Kidney (tissue), 14 donors: ENCODE measurements around the gene JAKMIP1. TPM values are rescaled to one million over a fixed set of nuclear protein-coding genes. Genes with fewer than 3 reads are reported as not detected.

Source experiments
- DNase-seq, 5 donors: peaks; one replicate each; pipeline ENCODE4 v3.0.0-alpha.2; 2013 to 2020
- FAIRE-seq: peaks from 2 replicates; lab custom pipeline; 2012; peaks lifted over from hg19 to GRCh38; lab: Jason Lieb, UNC
- H3K27ac ChIP-seq, 2 donors: one replicate each; pipeline ENCODE4 v1.7.0; 2013; ENCODE audit warnings: low read depth in 2 of 2, low read length in 2 of 2, inconsistent platforms in 1 of 2
- H3K27me3 ChIP-seq: one replicate; pipeline ENCODE4 v1.7.1; 2013; ENCODE audit warnings: low read length, inconsistent platforms; ENCODE audit not compliant: control insufficient read depth, insufficient read depth
- H3K36me3 ChIP-seq, 3 donors: one replicate each; pipeline versions ENCODE4 v1.7.0 to v1.7.1; 2013; ENCODE audit warnings: low read length in 3 of 3, control low read depth in 1 of 3, inconsistent platforms in 1 of 3; ENCODE audit not compliant: insufficient read depth in 3 of 3, control insufficient read depth in 2 of 3
- H3K4me1 ChIP-seq, 3 donors: one replicate each; pipeline versions ENCODE4 v1.7.0 to v1.7.1; 2013; ENCODE audit warnings: low read length in 3 of 3, inconsistent platforms in 1 of 3, low read depth in 1 of 3; ENCODE audit not compliant: control insufficient read depth in 2 of 3, insufficient read depth in 2 of 3
- H3K4me3 ChIP-seq, 3 donors: one replicate each; pipeline versions ENCODE4 v1.7.0 to v1.8.1; 2013; ENCODE audit warnings: low read length in 3 of 3, control low read depth in 1 of 3, inconsistent platforms in 1 of 3
- H3K9ac ChIP-seq, 3 donors: one replicate each; pipeline versions ENCODE4 v1.7.0 to v1.7.1; 2013; ENCODE audit warnings: low read length in 3 of 3, control low read depth in 1 of 3, inconsistent platforms in 1 of 3
- H3K9me3 ChIP-seq, 3 donors: one replicate each; pipeline versions ENCODE4 v1.7.0 to v1.7.1; 2013; ENCODE audit warnings: low read length in 3 of 3, control low read depth in 1 of 3, inconsistent platforms in 1 of 3; ENCODE audit not compliant: control insufficient read depth in 2 of 3, insufficient read depth in 1 of 3
- CTCF ChIP-seq: IDR thresholded peaks from 3 replicates; pipeline ENCODE4 v1.5.1; 2012; ENCODE audit warnings: mild to moderate bottlenecking, moderate library complexity, borderline replicate concordance; ENCODE audit not compliant: insufficient read depth; ENCODE audit errors: extremely low read depth
- intact Hi-C: fragments of 100-400 bp; cut with DNase I; formaldehyde crosslinking; loops from one replicate; pipeline ENCODE4 v1.11.1; 2022
- polyA plus RNA-seq: library from polyadenylated mRNA; stranded (reverse); fragments of 350-450 nt; fragmentation: Illumina TruSeq; extraction: RNeasy Lipid Tissue Mini Kit (QIAGEN cat#74804); gene quantifications from one replicate; pipeline ENCODE4 v1.2.3, GENCODE V29; 2014; ENCODE audit warnings: low read depth, low replicate concordance; ENCODE audit not compliant: insufficient read depth
- total RNA-seq: library from RNA; stranded (reverse); fragmentation: NEBNext Ultra II Directional; extraction: Animal tissue kit (Norgen Biotek cat#: 25700); gene quantifications from one replicate; pipeline ENCODE4 v1.2.1, GENCODE V29; 2021
- donor health status: control.
- donor health status: control.
- donor health status: control.
- donor health status: control.
- donor health status: control.
- donor health status: DM: yes; HTN: yes; CAD: no.
- donor health status: Normal renal cell carcinoma (clear cell type).

JAKMIP1 gene
- total and polyA plus RNA-seq, 2 donors from 2014 or later: 0.69 TPM; not detected in 1

DNA sequence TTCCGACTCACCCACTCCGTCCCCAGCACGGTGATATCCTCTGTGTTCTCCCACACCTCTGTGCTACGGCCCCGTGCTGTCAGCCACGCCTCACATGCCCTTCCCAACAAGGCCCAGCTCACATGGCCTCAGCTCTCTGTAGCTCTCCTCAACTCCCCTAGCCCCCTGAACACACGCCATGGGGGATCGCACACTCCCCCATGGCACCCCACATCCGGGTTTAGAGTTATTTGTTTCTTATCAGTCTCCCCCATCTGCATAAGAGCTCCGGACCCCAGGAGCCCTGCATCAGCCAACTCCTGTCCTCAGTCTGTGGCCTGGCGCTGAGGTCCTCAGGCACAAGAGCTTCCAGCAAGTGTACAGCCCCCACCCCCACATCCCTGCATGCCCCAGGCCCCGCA, 189.1 kb downstream of the JAKMIP1 start:
- DNase-seq (peak in 1 of 5 donors; percentile 27), FAIRE-seq (no peak)
- H3K27me3 ChIP-seq: peaks cover 24% of the 10 kb centered on the region
- H3K4me1 ChIP-seq: no peaks in the 10 kb centered on the region
- no peak overlapping the region for H3K27ac ChIP-seq
- no peaks in the 10 kb centered on the region for H3K36me3 ChIP-seq
- H3K9me3 ChIP-seq: no peaks in the 10 kb centered on the region
- H3K9ac ChIP-seq: no peak overlapping the region
- intact Hi-C loops: no loop called here
- no peak overlapping the region for H3K4me3 ChIP-seq
- no peak for TF ChIP-seq CTCF

GRCh38 chr4:6010789-6011188, 189.6 kb downstream of the JAKMIP1 start:
- Histone ChIP-seq H3K4me3 (no peak overlapping the region), H3K27ac (no peak overlapping the region), H3K4me1 (no peaks in the 10 kb centered on the region), H3K9me3 (no peaks in the 10 kb centered on the region), H3K9ac (no peak overlapping the region), H3K36me3 (no peaks in the 10 kb centered on the region), H3K27me3 (peaks cover 24% of the 10 kb centered on the region)
- intact Hi-C loops: no loop called here
- FAIRE-seq (no peak), DNase-seq (no peak)
- TF ChIP-seq CTCF: no peak

DNA sequence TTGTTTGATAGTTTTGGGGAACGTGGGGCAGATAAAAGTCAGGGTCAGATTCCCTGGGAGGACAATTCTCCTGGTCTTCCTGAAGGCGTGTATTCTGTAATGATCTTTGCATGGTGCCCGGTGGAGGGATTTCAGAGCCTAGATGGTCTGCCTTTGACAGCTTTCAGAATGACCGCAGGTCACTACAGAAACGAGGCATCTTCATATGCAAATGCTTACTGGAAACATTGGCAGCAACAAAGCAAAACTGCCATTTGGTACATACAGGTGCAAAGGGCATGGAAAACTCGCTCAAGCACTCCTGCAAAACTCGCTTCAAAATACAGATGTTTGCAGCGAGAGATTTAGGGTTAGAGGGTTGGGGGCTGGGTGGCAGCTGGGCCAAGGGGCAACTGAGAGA, 190.9 kb downstream of the JAKMIP1 start:
- FAIRE-seq (no peak), DNase-seq (no peak)
- no peak for TF ChIP-seq CTCF
- Histone ChIP-seq H3K4me1 (no peaks in the 10 kb centered on the region), H3K27ac (no peak overlapping the region), H3K27me3 (peaks cover 24% of the 10 kb centered on the region), H3K9ac (no peak overlapping the region), H3K36me3 (no peaks in the 10 kb centered on the region), H3K4me3 (no peak overlapping the region), H3K9me3 (peaks cover 0 to 2% (median 0%) of the 10 kb centered on the region in 3 donors)
- intact Hi-C loops: no loop called here
